Left ventricle myocardium inferior (tissue), 1 donor: ENCODE measurements around the gene SLC1A1. TPM values are rescaled to one million over a fixed set of nuclear protein-coding genes. Genes with fewer than 3 reads are reported as not detected.

ENCODE experiments used
- DNase-seq: peaks from one replicate; pipeline ENCODE4 v3.0.0-alpha.2; 2020
- H3K27ac ChIP-seq: fragments of 200-600 bp; replicated peaks from 2 replicates; pipeline ENCODE4 v1.8.0; 2021
- H3K27me3 ChIP-seq: fragments of 200-600 bp; 2 replicates; pipeline ENCODE4 v1.8.0; 2021; ENCODE audit warnings: low read depth
- H3K36me3 ChIP-seq: fragments of 200-600 bp; 2 replicates; pipeline ENCODE4 v1.8.0; 2021
- H3K4me1 ChIP-seq: fragments of 200-600 bp; 2 replicates; pipeline ENCODE4 v1.8.0; 2021
- H3K4me3 ChIP-seq: fragments of 200-600 bp; 2 replicates; pipeline ENCODE4 v1.8.0; 2021; ENCODE audit warnings: mild to moderate bottlenecking, moderate library complexity
- H3K9me3 ChIP-seq: fragments of 200-600 bp; replicated peaks from 2 replicates; pipeline ENCODE4 v1.8.0; 2021
- intact Hi-C: fragments of 100-400 bp; cut with micrococcal nuclease; formaldehyde crosslinking; loops from one replicate; pipeline ENCODE4 v1.11.0; 2022
- total RNA-seq: library from RNA; stranded (reverse); fragmentation: NEBNext Ultra II Directional; extraction: Animal tissue kit (Norgen Biotek cat#: 25700); gene quantifications from one replicate; pipeline ENCODE4 v1.2.1, GENCODE V29; 2021
- TF ChIP-seq, protein P1 (sequence below): fragments of 200-600 bp; IDR thresholded peaks from 2 replicates; pipeline ENCODE4 v1.8.0; 2021; ENCODE audit warnings: antibody characterized with exemption, mild to moderate bottlenecking, borderline replicate concordance
- donor health status: DM: no; HTN: yes; CAD: no; lungs with severe emphysema.

Gene SLC1A1
- total RNA-seq, 1 donor from 2014 or later: 3.1 TPM

DNA sequence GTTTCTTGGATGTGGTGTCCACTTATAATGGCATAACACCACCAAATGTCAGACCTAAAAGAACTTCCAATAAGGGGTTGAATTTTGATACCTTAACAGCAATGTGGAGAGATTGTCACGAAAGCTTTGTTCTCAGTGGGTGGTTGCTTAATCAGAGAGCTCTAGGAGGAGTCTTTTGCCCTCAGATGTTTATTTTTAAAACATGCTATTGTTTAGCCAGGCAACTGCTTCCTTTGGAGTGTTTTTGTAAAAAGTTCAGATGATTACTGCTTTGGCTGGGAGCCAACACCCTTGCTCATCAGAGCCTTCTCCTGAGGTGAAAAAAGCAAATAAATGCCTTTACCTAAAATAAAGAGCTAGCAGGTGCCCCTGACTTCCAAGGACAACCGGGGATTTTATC lies 65.0 kb downstream of the SLC1A1 start:
- H3K36me3 ChIP-seq: no peaks in the 10 kb centered on the region
- TF ChIP-seq, protein P1, sequence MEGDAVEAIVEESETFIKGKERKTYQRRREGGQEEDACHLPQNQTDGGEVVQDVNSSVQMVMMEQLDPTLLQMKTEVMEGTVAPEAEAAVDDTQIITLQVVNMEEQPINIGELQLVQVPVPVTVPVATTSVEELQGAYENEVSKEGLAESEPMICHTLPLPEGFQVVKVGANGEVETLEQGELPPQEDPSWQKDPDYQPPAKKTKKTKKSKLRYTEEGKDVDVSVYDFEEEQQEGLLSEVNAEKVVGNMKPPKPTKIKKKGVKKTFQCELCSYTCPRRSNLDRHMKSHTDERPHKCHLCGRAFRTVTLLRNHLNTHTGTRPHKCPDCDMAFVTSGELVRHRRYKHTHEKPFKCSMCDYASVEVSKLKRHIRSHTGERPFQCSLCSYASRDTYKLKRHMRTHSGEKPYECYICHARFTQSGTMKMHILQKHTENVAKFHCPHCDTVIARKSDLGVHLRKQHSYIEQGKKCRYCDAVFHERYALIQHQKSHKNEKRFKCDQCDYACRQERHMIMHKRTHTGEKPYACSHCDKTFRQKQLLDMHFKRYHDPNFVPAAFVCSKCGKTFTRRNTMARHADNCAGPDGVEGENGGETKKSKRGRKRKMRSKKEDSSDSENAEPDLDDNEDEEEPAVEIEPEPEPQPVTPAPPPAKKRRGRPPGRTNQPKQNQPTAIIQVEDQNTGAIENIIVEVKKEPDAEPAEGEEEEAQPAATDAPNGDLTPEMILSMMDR: no peak
- H3K4me1 ChIP-seq: peaks cover 77% of the 10 kb centered on the region
- no peaks in the 10 kb centered on the region for H3K27me3 ChIP-seq
- H3K27ac ChIP-seq: peak overlapping the region; percentile 86
- H3K9me3 ChIP-seq: no peaks in the 10 kb centered on the region
- no peak overlapping the region for H3K4me3 ChIP-seq
- intact Hi-C loops: no loop called here
- no peak for DNase-seq

DNA sequence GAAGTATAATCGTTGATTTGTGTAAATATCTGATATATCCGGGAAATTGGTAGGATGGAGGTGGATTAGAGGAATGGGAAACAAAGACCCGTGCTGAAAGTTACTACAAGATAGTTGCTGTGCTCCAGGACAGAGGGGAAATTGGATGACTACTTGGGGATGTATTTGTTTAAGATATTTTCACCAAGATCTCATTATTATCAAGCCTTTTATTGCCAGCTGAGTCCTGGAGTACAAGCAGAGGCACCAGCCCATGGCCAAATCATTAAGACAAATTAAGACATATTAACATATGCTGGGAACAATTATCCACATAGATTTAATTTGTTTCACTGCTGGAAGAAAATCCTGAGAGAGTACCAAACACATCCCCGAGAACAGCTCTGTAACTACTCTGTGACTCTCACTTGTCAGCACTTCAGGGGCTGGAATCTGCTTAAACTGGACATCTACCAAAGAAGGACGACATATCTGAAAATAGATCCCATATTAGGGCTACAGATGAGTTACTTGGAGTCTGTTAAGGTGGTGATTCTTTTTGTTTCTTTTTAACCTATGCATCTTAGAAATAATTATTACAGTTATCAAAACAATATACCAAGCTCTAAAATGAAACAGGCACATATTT lies 68.2 kb downstream of the SLC1A1 start:
- Histone ChIP-seq H3K4me1 (peaks cover 45% of the 10 kb centered on the region), H3K27ac (peak overlapping the region; percentile 22), H3K4me3 (no peak overlapping the region), H3K27me3 (no peaks in the 10 kb centered on the region), H3K9me3 (no peaks in the 10 kb centered on the region), H3K36me3 (no peaks in the 10 kb centered on the region)
- DNase-seq: no peak
- TF ChIP-seq, protein P1: no peak
- intact Hi-C loops: no loop called here

DNA sequence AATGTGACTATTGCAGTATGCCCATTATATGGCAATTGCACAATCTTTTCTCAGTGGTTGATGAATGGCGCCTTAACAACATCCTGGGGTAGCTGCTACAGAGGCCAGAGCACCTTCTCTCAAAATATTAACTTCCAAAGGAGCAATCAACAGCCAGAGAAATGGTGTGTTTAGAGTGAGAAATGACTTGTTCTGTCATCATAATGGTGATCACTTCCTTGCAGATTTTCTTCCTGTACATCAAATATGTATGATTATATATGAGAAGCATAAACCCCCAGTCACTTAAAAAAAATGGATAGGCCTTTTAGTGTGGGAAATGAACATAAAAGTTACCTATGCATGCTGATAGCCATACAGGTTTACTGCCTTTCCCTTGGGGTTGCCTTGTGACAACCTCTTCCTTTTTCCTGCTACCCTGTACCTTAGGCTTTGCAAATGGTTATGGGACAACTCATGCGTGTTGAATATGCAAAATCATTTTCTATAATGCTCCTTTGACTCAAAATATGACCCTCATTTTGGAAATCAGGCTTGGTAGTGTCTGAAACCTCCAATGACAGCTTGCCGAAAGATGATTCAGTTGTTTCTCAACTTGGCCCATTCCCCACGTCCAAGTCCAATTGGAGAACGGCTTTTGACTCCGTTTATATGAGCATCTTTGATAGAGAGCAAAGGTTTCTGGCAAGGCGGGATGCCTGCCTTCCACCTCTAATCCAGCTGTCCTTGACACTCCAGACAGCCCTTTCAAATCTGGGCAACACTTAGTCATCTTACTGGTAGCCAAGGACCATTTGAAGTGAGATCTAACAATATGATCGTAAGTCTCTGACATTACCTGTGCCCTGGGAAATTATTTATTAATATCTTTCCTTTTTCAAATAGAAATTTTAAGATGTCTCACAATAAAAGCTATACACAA lies 69.3 kb downstream of the SLC1A1 start:
- TF ChIP-seq, protein P1: no peak
- DNase-seq: no peak
- intact Hi-C loops: no loop called here
- Histone ChIP-seq H3K27ac (no peak overlapping the region), H3K4me1 (peaks cover 37% of the 10 kb centered on the region), H3K36me3 (no peaks in the 10 kb centered on the region), H3K27me3 (no peaks in the 10 kb centered on the region), H3K4me3 (no peak overlapping the region), H3K9me3 (no peaks in the 10 kb centered on the region)

DNA sequence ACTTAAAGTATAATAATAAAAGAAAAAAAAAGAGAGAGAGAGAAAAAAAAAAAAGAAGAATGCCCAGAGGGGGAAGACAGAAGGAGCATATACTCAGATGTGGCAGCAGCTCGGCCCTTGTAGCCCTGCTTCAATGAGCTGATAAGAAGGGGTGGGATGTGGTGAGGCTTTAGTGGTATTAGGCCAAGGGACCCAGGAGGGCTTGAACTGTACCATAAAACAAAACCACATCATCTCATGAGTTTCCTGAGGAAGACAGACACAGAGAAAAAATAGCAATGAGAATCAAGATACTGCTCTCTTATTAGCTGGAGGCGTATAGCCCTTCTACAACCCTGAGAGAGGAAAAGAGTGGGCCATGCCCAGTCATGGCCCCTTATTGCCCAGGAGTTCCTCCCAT lies 72.8 kb downstream of the SLC1A1 start:
- H3K4me1 ChIP-seq: peaks cover 17% of the 10 kb centered on the region
- no peaks in the 10 kb centered on the region for H3K36me3 ChIP-seq
- TF ChIP-seq, protein P1: no peak
- H3K27ac ChIP-seq: no peak overlapping the region
- H3K4me3 ChIP-seq: no peak overlapping the region
- DNase-seq: no peak
- H3K27me3 ChIP-seq: no peaks in the 10 kb centered on the region
- no peaks in the 10 kb centered on the region for H3K9me3 ChIP-seq
- intact Hi-C loops: no loop called here

DNA sequence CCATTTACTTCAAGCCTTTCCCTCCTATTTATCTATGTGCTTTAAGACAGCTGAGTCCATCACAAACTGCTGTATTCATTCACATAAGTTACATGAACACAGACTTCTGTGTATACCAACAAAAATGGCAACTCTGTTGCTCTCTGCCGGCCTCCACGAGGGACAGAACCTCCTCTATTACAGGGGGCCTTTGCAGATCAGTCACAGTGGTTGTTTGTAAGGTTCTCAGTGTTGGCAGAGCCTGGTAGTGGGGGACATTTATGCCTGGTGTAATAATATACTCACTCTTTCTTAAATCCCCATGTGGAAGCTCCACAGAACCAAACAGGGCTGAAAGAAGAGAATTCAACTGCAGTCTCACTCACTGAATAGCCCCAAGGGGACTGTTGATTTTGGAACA lies 76.5 kb downstream of the SLC1A1 start:
- no peaks in the 10 kb centered on the region for H3K4me1 ChIP-seq
- intact Hi-C loops: no loop called here
- no peak overlapping the region for H3K27ac ChIP-seq
- no peak for DNase-seq
- TF ChIP-seq, protein P1: no peak
- H3K27me3 ChIP-seq: no peaks in the 10 kb centered on the region
- H3K36me3 ChIP-seq: peaks cover 4% of the 10 kb centered on the region
- H3K9me3 ChIP-seq: no peaks in the 10 kb centered on the region
- no peak overlapping the region for H3K4me3 ChIP-seq
